HS-5 (cell line): ENCODE measurements around the gene CIRBP.

Experiments
- DNase-seq: peaks from one replicate; pipeline ENCODE4 v3.0.0-alpha.2; 2012; ENCODE audit warnings: low read depth

CIRBP gene

GRCh38 chr19:1281569-1282287 is 12.6 kb downstream of the CIRBP start:
- DNase-seq: no peak

DNA sequence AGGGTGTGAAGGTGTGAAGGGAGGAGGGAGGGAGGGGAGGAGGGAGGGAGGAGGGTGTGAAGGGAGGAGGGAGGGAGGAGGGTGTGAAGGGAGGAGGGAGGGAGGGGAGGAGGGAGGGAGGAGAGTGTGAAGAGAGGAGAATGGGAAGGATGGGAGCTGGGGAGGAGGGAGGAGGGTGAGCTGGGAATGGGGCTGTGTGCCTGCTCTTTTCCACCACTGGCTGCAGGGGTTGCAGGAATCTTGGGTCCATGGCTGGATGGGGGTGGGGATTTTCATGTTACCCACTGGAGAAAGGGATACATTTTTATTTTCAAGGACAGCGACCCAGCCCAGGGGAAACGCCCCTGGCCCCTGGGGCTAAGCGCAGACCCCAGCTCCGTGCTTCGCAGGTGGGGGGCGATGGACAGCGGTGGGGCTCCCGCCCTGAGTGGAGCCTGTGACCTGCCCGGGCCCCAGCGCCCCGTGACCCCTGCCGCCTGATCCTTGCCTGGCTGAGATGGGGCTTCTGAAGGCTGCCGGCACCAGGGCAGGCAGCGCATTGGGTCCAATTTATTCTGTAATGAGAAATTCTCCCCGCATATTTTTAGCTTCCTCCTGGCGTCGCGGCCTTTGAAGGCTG is 13.6 kb downstream of the CIRBP start:
- no peak for DNase-seq

DNA sequence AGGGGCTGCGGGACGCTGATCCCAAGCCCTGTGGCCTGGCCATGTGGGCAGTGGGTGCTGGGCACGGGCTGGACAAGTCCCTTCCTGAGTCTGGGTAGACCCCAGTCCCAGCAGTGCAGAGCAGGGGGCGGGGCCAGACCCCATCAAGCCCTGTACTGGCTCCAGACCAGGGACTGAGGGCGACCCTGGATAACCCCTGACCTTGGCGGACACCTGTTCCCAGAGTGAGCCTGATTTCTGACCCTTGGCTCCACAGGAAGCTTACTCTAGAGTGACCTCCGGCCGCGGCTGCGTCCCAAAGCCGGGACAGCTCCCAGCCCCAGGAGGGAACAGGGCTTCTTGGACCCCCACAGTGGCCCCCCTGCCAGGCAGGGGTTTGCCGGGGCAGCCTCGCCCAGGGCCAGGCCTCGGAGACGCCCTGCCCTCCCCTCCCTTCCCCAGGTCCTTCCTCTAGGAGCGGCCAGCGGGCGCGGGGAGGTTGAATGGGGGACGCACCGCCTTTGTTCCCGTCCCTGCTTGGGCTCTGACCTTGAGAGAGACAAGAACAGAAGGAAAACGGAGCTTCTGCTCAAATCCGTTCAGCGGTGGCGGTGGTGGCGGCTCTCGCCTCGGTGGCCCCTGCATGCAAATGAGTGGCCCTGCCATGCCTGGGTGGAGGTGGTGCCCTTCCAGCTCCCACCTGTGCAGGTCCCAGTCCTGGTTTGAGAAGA is 14.2 kb downstream of the CIRBP start:
- no peak for DNase-seq

- DNase-seq: no peak
Observed at GRCh38 chr19:1283917-1284292, 14.8 kb downstream of the CIRBP start.

DNA sequence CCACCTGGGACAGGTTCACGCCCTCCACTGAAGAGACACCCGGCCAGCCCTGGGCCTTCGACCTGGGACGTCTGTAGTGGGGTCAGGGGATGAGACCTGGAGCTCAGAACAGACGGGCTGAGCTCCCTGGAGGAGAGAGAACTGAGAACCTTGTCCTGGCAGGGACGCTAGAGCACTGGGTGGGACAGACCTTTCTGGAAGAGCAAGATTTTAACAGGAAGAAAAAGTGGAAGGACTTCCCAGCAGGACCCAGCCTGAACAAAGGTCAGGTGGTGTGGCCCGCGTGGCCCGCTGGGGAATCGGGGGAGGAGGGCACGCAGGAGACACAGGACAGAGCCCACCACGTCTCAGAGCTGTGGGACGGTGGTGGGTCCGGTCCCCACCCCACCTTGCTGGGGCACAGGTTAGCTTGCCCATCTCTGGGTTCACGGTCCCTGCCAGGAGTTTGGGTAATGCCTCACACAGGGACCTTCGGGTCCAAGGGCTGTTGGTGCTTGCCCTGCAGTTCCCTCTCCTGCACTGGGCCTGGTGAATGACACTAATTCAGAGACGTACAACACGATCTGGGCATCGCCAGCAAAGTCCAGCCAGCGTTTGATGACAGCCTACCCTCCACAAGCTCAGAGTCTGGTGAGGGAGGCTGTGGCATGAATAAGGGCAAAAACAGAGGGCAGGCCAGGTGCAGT is 15.3 kb downstream of the CIRBP start:
- DNase-seq: no peak

GRCh38 chr19:1284979-1285736 is 16.0 kb downstream of the CIRBP start:
- DNase-seq: no peak

GRCh38 chr19:1285737-1286360 is 16.7 kb downstream of the CIRBP start, which contains the start of gene EFNA2:
Gene EFNA2, plus strand, starts transcription at chr19:1285873. Its CDS starts 296 bp downstream, at chr19:1286169.
- no peak for DNase-seq

- no peak for DNase-seq
Observed at GRCh38 chr19:1286487-1287353, 17.6 kb downstream of the CIRBP start.

GRCh38 chr19:1287354-1288225 is 18.5 kb downstream of the CIRBP start:
- no peak for DNase-seq

GRCh38 chr19:1288226-1288612 is 19.1 kb downstream of the CIRBP start:
- no peak for DNase-seq

DNA sequence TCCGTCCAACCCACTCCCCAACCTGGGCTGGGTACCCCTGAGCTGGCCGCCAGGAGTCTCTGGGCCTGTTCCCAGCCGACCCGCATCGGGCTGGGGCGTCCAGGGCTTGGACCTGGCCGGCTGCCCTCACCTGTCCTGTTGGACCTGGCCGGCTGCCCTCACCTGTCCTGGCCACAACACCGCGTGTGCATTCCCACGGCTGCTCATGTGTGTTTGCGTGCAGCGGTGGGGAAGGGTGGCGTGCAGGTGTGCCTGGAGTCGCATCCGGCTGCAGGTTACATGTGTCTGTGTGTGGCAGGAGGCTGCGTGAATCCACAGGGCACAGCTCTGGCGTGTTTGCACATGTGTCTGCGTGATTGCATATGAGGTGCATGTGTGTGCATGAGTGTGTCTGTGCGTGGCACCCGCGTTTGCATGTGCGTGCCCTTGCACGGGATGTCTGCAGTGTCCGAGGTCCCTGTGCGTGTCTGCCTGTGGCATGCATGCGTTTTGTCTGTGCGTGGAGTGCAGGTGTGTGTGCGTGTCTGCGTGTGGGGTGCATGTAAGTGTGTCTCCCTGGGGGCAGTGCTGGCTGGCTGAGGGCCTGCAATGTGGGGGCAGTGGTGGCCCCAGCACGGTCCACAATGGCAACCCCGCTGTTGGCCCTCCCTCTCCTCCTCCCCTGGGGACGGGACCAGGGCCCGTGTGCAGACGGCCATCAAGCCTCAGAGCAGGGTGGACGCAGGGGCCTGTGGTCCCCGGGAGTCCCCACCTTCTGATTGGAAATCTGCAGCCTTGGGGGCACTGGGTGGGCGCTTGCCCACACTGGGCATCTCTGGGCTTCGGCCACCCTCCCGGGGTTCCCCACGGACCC is 19.9 kb downstream of the CIRBP start:
- no peak for DNase-seq

DNA sequence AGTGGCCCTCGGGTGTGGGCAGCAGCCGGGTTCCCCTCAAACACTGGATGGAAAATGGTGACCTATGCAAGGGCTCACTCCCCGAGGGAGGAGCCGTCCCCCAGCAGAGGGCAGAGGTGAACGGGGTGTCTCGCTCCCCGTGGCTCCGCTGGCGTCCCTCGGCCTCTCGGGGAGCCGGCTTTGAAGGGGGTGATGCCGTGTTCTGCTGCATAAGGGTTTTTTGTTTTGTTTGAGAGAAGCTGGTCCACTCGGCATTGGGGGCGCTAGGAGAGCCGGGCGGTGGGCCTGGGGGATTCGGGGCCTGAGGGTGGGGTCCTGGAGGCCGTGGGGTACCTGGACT is 20.5 kb downstream of the CIRBP start:
- DNase-seq: no peak

- DNase-seq: no peak
Observed at GRCh38 chr19:1290196-1290702, 21.1 kb downstream of the CIRBP start.

DNA sequence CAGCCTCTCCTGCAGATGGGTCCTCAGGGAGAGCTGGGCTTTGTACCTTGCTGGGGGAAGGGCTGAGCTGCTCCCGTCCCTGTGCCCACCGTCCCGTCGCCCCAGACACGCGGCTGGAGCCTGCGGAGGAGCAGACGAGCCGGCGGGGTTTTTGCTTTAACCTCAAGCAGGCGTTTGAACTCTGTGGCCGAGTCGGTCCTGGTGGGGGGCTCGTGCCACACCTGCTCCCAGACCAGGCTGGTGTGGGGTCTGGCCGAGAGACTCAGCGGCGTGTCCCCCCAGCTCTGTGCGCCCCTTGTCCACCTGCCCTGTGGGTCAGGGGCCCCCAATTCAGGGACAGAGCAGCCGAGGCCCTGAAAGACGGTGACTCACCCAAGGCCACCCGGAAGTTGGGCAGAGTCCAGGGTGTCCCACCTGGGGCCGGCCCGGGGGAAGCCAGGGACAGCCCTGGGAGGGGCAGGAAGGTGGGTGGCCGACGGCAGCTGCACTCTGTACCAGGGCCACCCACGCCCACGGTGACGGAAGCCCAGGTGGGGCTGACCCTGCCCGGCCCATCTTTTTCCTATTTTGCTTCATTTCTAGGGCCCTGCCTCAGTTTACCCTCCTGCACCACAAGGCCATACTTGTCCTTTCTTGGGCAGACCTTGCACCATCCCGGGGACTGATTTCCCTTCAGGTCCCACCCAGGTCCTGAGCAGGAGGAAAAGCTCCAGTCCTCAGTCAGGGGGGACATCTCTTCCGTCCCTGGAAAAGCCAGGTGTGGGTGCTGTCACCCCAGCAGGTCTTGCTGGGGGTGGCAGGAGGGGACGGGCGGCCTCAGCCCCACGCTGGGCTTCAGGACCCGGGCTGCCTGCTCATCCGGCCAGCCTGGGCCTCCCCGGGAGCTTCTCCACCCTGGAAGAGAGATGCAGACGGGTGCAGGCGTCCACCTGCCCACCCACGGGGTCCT is 21.8 kb downstream of the CIRBP start:
- DNase-seq: no peak

DNA sequence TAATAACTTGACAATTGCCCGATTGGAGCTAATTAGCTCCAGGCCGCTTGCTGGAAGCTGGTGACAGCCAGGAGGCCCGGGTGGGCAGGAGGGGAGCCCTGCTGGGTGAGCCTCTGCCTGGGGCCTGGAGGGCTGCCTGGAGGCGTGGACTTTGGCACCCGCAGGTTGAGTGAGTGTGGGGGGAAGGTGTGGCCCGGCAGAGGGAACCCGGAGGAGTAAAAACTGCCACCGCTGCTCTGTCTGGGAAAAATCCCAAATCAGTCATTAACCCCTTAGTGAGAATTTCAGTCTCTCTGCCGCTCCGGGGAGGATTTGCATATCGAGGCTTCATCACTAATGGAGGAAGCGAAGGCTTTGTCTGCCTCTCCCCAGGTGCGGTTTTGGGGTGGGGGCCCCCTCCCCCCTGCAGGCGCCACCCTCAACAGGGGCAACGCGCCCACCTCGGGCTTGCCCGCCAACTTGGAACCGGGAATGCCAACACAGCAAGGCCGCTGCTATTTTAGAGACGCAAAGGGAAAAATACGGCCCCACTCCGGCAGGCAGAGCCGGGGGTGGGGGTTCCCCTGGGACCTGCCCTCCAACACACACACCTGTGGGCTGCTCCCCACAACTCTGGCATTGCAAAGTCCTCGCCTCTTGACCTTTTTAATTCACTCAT is 22.8 kb downstream of the CIRBP start:
- DNase-seq: no peak

DNA sequence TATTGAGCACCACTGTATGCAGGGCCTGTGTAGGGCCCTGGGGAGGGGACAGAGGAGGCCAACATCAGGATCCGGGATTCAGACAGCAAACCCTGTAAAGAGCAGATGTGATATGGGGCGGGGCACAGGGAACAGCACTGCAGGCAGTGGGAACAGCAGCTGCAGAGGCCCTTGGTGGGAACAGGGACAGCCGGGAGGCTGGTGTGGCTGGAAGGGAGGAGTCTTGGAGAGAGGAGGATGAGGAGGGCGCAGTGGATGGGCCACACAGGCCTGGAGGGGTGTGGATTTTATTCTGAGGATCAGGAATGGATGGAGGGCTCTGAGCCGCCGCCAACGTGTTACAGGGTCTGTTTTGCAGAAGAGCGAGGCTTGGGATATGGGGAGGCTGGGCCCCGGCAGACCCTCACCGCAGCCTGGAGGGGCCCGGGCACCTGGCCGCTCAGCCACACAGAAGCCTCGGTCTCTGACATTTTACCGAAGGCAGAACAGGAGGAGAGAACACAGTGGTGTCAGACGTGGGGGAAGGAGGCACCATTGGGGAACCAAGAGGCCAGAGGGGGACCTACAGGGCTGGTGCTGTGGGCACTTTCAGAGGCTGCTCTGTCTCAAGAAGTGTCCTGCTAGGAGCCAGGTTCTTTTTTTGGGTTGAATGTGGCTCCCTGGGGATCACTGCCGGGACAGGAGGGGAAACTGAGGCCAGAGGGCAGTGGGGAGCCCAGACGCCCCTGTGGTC is 23.5 kb downstream of the CIRBP start:
- DNase-seq: no peak
